ENCODE measurements around the gene ZNF467.

- TF ChIP-seq CTCF (conservative IDR thresholded peaks at IDR 0.05; ENCODE audit: low read depth, low read length) (no peak), EZH2 (IDR thresholded peaks at IDR 0.05; ENCODE audit: borderline replicate concordance, low read depth, low read length, poor library complexity, severe bottlenecking) (no peak)
These were observed 44.7 kb downstream of the ZNF467 start for GRCh38 chr7:149728491-149729375.
